ENCODE measurements around the gene ATG4B.
"Not testable (repeated sequence)": the region's sequence is repeated elsewhere in the genome, so short reads cannot be mapped to it uniquely, and the experiment has no call there.

Gene ATG4B

GRCh38 chr2:241657786-241658254 lies 20.3 kb downstream of the ATG4B start:
- TF ChIP-seq CTCF (IDR thresholded peaks at IDR 0.05; ENCODE audit: control insufficient read depth, extremely low read depth, insufficient read depth), result no peak
- no peak for DNase-seq (ENCODE audit: low read depth)
- no peak overlapping the region for H3K4me3 ChIP-seq (ENCODE audit: low read depth, low read length)

- DNase-seq (ENCODE audit: low read depth), result no peak
- no peak for TF ChIP-seq CTCF (IDR thresholded peaks at IDR 0.05; ENCODE audit: control insufficient read depth, extremely low read depth, insufficient read depth)
- H3K4me3 ChIP-seq (ENCODE audit: low read depth, low read length), result no peak overlapping the region
Measured at GRCh38 chr2:241658296-241658695, 20.8 kb downstream of the ATG4B start.

- DNase-seq (ENCODE audit: low read depth), result peak; percentile 26
- peak; percentile 87 for TF ChIP-seq CTCF (IDR thresholded peaks at IDR 0.05; ENCODE audit: control insufficient read depth, extremely low read depth, insufficient read depth)
Measured at GRCh38 chr2:241659150-241659739, 21.8 kb downstream of the ATG4B start.

GRCh38 chr2:241660593-241661213 lies 23.2 kb downstream of the ATG4B start:
- H3K4me3 ChIP-seq (ENCODE audit: low read depth, low read length), result no peak overlapping the region
- no peak for TF ChIP-seq CTCF (IDR thresholded peaks at IDR 0.05; ENCODE audit: control insufficient read depth, extremely low read depth, insufficient read depth)
- DNase-seq (ENCODE audit: low read depth), result no peak

More at GRCh38 chr2:241659150-241659739, 21.8 kb downstream of the ATG4B start:
- H3K4me3 ChIP-seq (ENCODE audit: low read depth, low read length), result no peak overlapping the region

- DNase-seq (ENCODE audit: low read depth); H3K4me3 ChIP-seq (ENCODE audit: low read depth, low read length): not testable (repeated sequence)
Measured at GRCh38 chr2:241662731-241663130, 25.2 kb downstream of the ATG4B start.

GRCh38 chr2:241665731-241666440 lies 28.4 kb downstream of the ATG4B start:
- H3K4me3 ChIP-seq (ENCODE audit: low read depth, low read length), result no peak overlapping the region
- no peak for DNase-seq (ENCODE audit: low read depth)
- no peak for TF ChIP-seq CTCF (IDR thresholded peaks at IDR 0.05; ENCODE audit: control insufficient read depth, extremely low read depth, insufficient read depth)

GRCh38 chr2:241666627-241667400 lies 29.3 kb downstream of the ATG4B start:
- DNase-seq (ENCODE audit: low read depth), result no peak
- no peak overlapping the region for H3K4me3 ChIP-seq (ENCODE audit: low read depth, low read length)
- TF ChIP-seq CTCF (IDR thresholded peaks at IDR 0.05; ENCODE audit: control insufficient read depth, extremely low read depth, insufficient read depth), result no peak

Measured in LNCaP clone FGC (cell line).